Spleen (tissue), 7 donors: ENCODE results near the gene GPAM.

Experiments used
- CTCF ChIP-seq, 11 experiments: fragments of 200-600 bp in 7 of 11; fragments of 450-650 bp in 4 of 11; sonication (generic) in 4 of 11; IDR thresholded peaks in 8 of 11; conservative IDR thresholded peaks in 3 of 11; 1 replicate in 7 of 11; 2 replicates in 4 of 11; pipeline versions ENCODE4 v1.4.0 to v1.8.0; 2016 to 2021; ENCODE audit warnings: antibody characterized with exemption in 11 of 11, inconsistent platforms in 4 of 11, mild to moderate bottlenecking in 1 of 11
- POLR2A ChIP-seq, 3 donors: fragments of 450-650 bp; IDR thresholded peaks; one replicate each; pipeline ENCODE4 v1.5.1; 2017; ENCODE audit warnings: antibody characterized with exemption in 3 of 3, mild to moderate bottlenecking in 1 of 3
- POLR2AphosphoS5 ChIP-seq, 3 donors: sonication (generic); formaldehyde crosslinking; IDR thresholded peaks; one replicate each; pipeline ENCODE4 v1.5.1; 2017; ENCODE audit warnings: antibody characterized with exemption in 3 of 3
- donor health status: DM: no; HTN: no; CAD: no; lungs with moderate emphysema.
- donor health status: DM: no; HTN: no; CAD: no.
- donor health status: DM: no; HTN: no; CAD: no.

- TF ChIP-seq CTCF (IDR thresholded peaks at IDR 0.05 in 8 of 11, conservative IDR thresholded peaks at IDR 0.05 in 3 of 11): no peak
- TF ChIP-seq POLR2A (IDR thresholded peaks at IDR 0.05): no peak
- TF ChIP-seq POLR2AphosphoS5 (IDR thresholded peaks at IDR 0.05): no peak
Measured at GRCh38 chr10:112230325-112230988, 46.9 kb upstream of the GPAM start.
